GM12892 (cell line): ENCODE measurements around the gene ENOX1.

ENCODE experiments used
- DNase-seq: peaks from one replicate; pipeline ENCODE4 v3.0.0; 2011; ENCODE audit not compliant: insufficient read length
- FAIRE-seq: peaks from 2 replicates; lab custom pipeline; 2011; peaks lifted over from hg19 to GRCh38; lab: Jason Lieb, UNC
- POLR2A ChIP-seq: IDR thresholded peaks from 2 replicates; pipeline ENCODE4 v1.6.1; 2011; ENCODE audit warnings: low read depth, low read length, control low read depth
- POLR2AphosphoS5 ChIP-seq: IDR thresholded peaks from 2 replicates; pipeline ENCODE4 v1.6.1; 2011; ENCODE audit warnings: low read depth, low read length, control low read depth
- TAF1 ChIP-seq: IDR thresholded peaks from 2 replicates; pipeline ENCODE4 v1.6.1; 2011; ENCODE audit warnings: low read depth, mild to moderate bottlenecking, control low read depth, low read length, borderline replicate concordance

ENOX1 gene

GRCh38 chr13:43464578-43465264, 322.1 kb downstream of the ENOX1 start:
- TF ChIP-seq POLR2AphosphoS5 (no peak), TAF1 (no peak), POLR2A (no peak)
- no peak for DNase-seq
- FAIRE-seq = no peak

GRCh38 chr13:43448605-43449336, 338.0 kb downstream of the ENOX1 start:
- FAIRE-seq (no peak), DNase-seq (no peak)
- TF ChIP-seq POLR2AphosphoS5 (no peak), POLR2A (no peak), TAF1 (no peak)

GRCh38 chr13:43446126-43446525, 340.6 kb downstream of the ENOX1 start:
- DNase-seq (no peak), FAIRE-seq (no peak)
- no peak for TF ChIP-seq TAF1
- TF ChIP-seq POLR2AphosphoS5 = no peak
- TF ChIP-seq POLR2A = no peak

GRCh38 chr13:43445668-43446067, 341.1 kb downstream of the ENOX1 start:
- no peak for TF ChIP-seq TAF1
- TF ChIP-seq POLR2AphosphoS5 = no peak
- no peak for TF ChIP-seq POLR2A
- no peak for FAIRE-seq
- no peak for DNase-seq

- DNase-seq = no peak
- FAIRE-seq = no peak
- TF ChIP-seq POLR2AphosphoS5 (no peak), TAF1 (no peak), POLR2A (no peak)
Observed at GRCh38 chr13:43444081-43444480, 342.7 kb downstream of the ENOX1 start.

GRCh38 chr13:43441899-43442499, 344.8 kb downstream of the ENOX1 start:
- DNase-seq (no peak), FAIRE-seq (no peak)

GRCh38 chr13:43441464-43441863, 345.3 kb downstream of the ENOX1 start:
- TF ChIP-seq TAF1 (no peak), POLR2A (no peak)
- FAIRE-seq = no peak

More at GRCh38 chr13:43441899-43442499, 344.8 kb downstream of the ENOX1 start:
- TF ChIP-seq POLR2A (no peak), TAF1 (no peak), POLR2AphosphoS5 (no peak)

GRCh38 chr13:43434191-43434590, 352.6 kb downstream of the ENOX1 start:
- TF ChIP-seq TAF1 = no peak
- no peak for TF ChIP-seq POLR2A
- TF ChIP-seq POLR2AphosphoS5 = no peak
- FAIRE-seq = no peak
- DNase-seq = no peak

More at GRCh38 chr13:43441464-43441863, 345.3 kb downstream of the ENOX1 start:
- no peak for DNase-seq

- DNase-seq = no peak
- no peak for FAIRE-seq
- TF ChIP-seq TAF1 (no peak), POLR2A (no peak), POLR2AphosphoS5 (no peak)
Observed at GRCh38 chr13:43433691-43434141, 353.1 kb downstream of the ENOX1 start.

- TF ChIP-seq TAF1 (no peak), POLR2A (no peak), POLR2AphosphoS5 (no peak)
- FAIRE-seq (no peak), DNase-seq (no peak)
Observed at GRCh38 chr13:43432958-43433357, 353.8 kb downstream of the ENOX1 start.

- no peak for TF ChIP-seq TAF1
- TF ChIP-seq POLR2AphosphoS5 = no peak
- no peak for TF ChIP-seq POLR2A
- FAIRE-seq (no peak), DNase-seq (no peak)
Observed at GRCh38 chr13:43431841-43432240, 354.9 kb downstream of the ENOX1 start.

GRCh38 chr13:43431290-43431716, 355.5 kb downstream of the ENOX1 start:
- no peak for FAIRE-seq
- TF ChIP-seq POLR2A (no peak), POLR2AphosphoS5 (no peak), TAF1 (no peak)
- no peak for DNase-seq
